Measurements from ENCODE around the gene CA5A.
A peak's percentile ranks its signal among the peaks of the same experiment; 100 is the strongest.
"Not testable (repeated sequence)": the region's sequence is repeated elsewhere in the genome, so short reads cannot be mapped to it uniquely, and the experiment has no call there.

CA5A gene

DNA sequence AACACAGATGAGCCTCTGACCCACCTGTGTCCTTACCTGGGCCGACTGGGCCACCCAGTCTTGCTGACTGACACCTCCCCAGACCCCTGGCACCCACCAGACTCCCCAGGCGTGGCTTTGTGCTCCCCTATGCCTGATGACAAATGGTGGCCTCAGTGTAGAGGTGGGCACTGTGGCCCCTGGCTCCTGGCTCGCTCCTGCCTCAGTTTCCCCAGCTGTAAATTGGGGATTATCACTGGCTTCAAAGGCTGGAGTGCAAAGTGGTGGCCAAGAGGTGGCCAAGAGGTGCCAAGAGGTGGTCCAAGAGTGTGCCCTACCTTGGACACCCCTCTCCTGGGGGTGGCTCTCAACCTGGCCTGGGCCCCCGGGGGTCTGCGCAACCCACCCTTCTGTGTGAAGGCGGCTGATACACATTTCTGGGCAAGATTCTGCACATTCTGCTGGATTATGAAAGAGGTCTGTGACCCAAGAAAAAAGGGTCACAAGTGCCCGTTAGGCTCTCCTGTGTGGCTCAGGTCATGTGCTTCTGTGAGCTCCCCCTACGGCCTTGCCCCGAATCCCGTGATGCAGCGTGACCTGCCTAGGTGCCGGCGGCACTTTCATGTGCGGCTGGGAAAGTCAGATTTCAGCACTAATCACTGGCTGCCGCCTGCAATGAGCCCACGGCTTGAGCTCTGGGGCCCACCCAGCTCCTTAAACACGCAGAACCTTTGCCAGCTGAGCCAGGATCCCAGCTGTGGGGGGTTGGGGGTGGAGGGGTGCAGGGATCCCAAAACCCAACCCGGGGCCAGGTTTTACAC, 74.8 kb downstream of the CA5A start:
- peak; percentile 10 for DNase-seq

DNA sequence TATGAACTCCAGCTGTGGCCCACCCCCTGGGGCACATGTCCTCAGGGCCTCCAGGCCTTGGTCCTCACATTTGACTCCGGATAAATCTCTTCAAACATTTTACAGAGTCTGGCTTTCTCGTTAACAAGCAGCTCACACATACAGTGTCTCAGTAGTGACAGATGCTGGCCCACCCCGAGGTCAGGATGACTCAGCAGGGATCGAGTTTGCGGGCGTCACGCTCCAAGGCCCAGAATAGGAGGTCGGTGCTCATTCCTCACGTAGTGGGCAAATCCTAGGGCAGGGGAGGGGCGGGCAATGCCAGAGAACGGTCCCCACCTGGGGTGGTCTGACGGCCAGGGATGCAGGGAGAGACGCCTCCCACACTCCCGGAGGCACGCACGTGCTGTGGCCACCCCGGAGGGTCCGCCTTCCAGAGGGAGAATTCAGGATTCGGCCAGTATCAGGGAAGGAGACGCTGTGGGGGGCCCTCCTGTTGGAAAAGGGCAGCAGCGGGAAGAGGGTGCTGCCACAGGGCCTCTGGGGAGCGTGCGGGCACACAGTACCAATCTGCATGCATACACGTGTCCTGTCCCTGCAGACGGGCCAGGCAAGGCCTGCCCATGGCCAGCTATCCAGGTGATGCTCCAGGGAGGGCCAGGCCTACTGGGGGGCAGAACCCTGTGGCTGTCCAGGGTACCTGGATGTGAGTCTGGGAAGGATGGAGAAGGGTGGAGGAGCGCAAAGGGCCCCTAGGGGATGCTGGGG, 75.6 kb downstream of the CA5A start:
- peak; percentile 68 for DNase-seq

DNA sequence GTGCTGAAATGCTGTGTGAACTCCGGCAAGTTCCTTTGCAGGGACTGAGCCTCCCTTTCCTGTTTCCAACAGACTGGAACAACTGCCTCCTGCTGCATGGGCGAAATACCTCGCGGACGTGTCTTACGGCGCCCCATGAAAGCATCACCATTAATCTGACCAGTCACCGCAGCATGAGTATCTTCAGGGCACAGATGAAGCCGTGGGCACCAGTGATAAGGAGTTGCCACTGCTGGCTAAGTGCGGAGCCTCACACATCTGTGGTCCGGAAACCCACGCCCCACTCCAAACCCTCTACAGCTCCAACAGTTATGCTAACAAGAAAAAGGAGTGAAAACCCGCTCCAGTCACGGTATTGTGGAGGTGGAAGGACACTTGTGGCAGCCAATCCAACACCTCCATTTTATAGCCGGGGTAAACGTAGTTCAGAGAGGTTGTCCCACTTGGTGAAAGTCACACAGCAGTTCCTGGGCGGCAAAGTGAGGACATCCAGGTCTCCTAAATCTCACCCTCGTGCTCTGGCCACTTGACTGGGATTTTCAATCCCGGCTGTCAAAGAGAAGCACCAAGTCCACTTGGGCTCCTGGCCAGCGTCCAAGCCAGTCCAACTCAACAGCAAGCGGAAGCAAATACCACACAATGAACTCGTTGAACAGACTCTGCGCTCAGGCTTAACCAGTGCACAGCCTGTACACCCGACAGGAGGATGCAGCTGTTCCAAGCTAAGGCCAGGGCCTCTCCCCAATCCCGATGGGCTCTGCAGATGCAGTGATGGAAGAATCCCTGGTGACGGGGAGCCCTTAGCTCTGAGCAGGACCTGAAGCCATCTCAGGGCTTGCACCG, 78.0 kb downstream of the CA5A start:
- not testable (repeated sequence) for DNase-seq

DNA sequence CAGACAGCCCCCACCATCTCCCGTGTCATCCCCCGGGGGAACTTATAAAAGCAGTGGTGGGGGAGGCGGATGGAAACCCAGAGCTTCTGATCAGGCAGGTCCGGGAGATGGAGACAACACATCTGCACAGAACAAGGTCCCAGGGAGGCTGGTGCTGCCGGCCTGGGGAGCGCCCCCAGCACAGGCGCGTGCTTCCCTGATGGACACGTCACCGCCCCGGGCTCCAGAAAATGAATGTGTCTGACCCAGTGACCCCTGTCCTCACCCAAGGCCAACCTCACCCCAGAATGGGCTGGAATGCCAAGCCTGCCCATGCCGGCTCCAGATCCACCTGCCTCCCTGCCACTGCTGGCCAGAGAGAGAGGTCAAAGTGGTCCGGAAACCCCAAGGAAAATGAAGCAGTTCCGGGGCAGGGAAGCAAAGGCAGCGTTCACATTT, 79.5 kb downstream of the CA5A start:
- DNase-seq: no peak

GRCh38 chr16:87855852-87856715, 80.2 kb downstream of the CA5A start:
- no peak for DNase-seq

- no peak for DNase-seq
Measured at GRCh38 chr16:87854907-87855683, 81.2 kb downstream of the CA5A start.

DNA sequence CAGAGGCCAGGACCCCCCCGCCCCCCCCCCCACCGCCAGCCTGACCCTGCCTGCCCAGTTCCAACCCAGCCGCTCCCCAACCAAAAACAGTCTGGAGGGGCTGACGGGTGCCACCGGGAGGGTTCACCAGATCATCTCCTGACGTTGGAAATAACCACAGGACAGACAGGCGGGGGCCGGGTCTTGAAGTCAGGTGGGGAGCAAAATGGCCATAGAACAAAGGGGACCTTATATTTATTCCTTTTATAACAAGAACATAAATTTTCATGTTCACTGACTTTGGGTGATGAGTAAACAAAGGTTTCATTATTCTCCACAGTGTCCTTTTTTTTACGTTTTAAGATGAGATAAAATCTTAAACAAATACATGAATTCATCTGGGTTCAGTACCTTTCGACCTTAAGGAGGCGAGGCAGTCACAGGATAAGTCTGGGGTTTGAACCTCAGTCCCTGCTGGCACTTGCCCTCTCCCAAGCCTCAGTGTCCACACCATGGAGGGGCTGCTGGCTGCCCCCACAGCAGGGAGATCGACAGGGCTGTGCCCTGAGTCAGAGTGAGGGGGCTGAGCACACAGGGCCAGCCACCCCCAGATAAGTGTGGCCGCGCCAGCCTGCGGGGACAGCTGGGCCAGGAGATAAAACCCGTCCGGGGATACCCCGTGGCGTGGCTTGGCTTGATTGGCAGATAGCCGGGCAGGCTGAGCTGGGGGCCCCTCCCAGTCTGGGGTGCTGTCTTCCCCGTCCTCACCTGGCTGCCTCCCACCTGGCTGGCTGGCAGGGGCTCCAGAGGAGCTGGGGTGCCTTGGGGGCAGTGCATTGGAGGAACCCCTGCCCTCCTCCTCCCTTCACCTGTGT, 82.0 kb downstream of the CA5A start:
- DNase-seq: no peak

DNA sequence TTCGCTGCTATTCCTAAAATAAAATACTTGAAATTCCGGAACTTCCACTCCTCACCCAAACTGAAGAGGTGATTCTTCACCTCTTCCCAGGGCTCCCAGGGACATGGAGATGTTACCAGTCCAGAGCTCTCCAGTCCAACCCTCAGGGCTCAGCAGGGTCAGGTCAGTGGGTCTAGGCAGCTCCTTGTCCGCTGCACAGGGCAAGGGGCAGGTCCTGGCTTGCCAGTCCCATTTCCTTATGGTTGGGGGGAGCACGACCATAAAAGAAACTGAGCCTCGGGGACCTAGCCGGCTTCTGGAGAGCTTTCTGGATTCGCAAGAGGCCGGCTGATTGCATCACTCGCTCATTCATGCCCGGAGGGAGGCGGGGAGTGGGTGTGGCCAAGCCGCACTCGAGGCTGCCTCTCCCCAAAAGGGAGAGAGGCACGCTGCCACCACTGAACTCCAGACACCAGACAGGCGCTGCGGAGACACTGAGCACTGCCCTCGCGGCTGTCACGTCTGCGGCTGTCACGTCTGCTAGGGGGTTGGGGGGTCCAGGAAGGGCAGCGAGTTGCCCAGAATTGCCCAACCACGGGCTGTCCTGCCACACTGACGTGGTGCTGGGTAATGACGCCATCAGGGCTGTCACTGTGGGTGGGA, 82.8 kb downstream of the CA5A start:
- peak; percentile 74 for DNase-seq

DNA sequence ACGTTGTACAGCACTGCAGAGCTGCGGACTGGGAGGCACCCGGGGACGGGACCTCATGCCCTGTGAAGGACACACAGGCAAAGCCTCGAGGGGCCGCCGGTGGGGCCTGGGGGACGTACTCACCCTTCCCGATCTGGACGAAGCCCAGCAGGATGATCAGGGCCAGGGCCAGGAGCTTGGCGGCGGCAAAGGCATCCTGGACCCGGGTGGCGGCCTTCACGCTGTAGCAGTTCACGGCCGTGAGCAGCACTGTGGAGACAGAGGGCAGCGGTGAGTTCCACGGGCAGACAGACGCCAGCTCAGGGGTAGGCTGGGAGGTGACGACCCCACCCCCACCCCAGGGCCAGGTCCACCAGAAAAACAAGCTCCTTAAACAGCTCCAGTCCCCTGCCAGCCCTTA, 84.7 kb downstream of the CA5A start:
- DNase-seq: peak; percentile 12

GRCh38 chr16:87851141-87851587, 85.2 kb downstream of the CA5A start:
- DNase-seq: no peak

- DNase-seq: peak; percentile 78
Measured at GRCh38 chr16:87850009-87851006, 86.0 kb downstream of the CA5A start.

DNA sequence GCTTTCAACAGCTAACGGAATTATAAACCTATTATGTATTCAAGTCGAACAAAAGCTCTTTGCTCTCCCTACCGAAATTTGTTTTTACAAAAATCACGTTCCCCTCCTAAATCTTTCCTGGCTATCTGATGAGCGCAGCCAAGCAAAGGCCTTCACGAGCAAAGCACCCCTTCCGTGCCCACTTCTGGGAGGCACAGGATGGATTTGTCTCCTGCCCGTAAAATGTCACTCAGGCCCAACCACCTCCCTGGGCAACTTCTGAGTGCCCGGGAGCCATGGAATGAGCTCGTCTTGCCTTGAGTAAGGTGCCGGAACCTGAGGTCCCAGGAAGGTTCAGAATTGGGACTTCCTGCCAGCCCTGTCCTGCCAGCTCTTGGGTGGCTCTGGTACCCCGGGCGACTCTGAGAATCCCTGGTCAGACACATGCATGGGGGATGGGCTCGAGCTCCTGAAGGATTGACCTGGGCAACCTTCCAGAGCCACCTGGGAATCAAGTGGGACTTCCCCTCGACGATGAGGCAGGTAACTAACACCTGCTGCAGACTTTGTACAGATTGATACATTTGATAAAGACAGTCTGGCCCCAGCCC, 86.8 kb downstream of the CA5A start:
- no peak for DNase-seq

DNA sequence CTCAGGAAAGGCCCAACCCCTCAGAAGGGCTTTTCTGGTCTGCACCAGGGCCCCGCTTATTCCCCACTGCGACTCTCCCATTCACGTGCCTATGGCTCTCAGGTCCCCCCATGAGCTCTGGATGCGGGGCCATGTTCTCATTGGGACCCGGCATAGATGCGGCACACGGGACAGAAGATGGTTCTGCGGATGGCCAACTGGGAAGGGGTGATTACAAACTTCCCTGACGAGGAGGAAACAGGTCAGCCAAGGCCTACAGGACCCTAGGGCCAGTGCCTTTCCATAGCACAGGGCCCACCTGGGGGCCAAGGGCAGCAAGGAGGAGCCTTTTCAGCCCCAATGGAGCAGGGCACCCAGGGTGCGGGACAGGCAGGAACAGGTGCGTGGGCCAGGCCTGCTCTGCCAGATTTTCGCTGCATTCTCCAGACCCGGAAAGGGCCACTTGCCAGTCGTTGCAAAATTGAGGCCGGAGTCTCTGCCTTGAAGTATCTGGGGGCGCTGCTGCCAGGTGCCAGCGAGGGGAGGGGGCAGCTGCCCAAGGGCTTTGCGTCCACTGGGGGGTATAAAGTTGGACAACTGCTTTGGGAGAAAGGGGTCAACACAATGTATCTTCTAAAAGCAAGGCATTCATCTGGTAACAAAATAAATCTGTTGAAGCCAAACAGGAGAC, 87.5 kb downstream of the CA5A start:
- no peak for DNase-seq

DNA sequence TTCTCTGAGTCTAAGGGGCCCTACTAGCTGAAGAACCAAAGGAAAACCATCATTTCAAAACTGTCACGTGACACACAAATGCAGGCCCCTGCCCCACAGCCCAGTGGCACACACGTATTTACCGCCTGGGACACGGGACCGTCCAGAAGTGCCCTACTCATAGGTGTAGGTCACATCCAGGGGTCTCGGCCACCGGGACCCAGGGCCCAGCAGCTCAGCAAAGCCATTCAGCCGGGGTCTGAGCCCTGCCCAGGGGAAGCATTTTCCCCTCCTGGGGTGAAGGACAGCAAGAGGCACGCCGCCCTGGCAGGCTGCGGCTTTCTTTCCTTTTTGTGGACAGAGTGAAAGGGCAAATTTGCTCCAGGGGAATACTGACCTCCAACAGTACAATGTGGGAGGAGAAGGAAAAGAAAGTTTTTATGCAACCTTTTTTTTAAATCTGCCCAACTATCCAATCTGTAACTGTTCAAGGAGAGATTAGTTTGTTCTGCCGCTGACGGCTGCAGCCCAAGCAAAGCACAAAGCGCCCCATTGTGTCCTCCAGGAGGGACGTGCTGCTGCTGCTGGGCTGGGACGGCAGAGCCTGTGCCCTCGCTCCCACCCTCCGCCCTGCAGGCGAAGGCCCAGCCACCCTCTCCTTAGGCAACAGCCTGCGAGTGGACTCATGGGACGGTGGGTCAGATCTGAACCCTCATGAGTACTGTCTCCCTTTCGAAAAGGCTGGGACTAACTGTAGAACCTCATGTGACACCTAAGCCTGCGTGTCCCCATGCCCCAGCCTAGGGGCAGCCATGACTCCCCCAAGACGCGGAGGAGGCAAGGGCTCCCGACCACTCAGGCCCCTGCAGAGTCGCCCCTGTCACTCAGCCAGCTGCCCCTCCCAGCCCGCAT, 88.3 kb downstream of the CA5A start:
- DNase-seq: no peak

- no peak for DNase-seq
Measured at GRCh38 chr16:87847467-87847784, 88.9 kb downstream of the CA5A start.

DNA sequence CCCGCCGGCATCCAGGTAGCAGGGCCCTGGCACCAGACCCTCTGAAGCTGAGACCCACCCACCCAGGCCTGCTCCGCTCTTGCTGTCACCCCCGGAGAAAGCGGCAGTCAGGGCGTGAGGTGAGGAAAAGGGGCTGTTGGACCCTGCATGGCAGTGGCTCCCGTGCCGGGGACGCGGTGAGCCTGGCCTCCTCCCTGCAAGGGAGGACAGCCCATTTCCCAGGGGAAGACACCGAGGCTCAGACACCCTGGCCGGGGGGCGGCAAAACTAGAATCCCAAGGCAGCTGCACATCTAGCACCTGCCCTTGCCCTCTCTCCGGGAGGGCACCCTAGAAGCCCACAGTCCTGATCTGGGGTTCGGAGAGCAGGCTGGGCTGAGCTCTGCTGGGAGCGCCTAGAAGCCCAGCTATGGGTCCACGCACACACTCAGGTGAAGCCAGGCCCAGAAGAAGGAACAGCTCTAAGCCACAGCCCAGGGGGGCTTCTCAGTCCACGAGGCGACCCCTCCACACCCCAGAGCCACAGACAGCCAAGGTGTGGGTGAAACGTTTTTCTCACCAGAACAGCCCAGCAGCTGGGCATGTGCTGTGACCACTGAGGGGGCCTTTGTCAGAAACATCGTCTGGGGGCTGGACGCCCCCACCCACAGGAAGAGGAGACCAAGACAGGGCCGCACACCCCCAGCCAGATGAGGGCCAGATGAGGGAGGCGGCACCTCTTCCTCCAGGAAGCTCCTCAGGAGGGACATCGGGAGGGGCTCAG, 89.4 kb downstream of the CA5A start:
- no peak for DNase-seq

Data from NCI-H82 (cell line).